Islet of Langerhans (tissue), 1 donor: ENCODE data around the gene PPDPF.
"Not testable (repeated sequence)": the region's sequence is repeated elsewhere in the genome, so short reads cannot be mapped to it uniquely, and the experiment has no call there.

Experiments
- FAIRE-seq: peaks from one replicate; lab custom pipeline; 2011; peaks lifted over from hg19 to GRCh38; lab: Jason Lieb, UNC

The PPDPF gene

GRCh38 chr20:63551068-63551467 lies 30.5 kb downstream of the PPDPF start:
- FAIRE-seq: no peak

DNA sequence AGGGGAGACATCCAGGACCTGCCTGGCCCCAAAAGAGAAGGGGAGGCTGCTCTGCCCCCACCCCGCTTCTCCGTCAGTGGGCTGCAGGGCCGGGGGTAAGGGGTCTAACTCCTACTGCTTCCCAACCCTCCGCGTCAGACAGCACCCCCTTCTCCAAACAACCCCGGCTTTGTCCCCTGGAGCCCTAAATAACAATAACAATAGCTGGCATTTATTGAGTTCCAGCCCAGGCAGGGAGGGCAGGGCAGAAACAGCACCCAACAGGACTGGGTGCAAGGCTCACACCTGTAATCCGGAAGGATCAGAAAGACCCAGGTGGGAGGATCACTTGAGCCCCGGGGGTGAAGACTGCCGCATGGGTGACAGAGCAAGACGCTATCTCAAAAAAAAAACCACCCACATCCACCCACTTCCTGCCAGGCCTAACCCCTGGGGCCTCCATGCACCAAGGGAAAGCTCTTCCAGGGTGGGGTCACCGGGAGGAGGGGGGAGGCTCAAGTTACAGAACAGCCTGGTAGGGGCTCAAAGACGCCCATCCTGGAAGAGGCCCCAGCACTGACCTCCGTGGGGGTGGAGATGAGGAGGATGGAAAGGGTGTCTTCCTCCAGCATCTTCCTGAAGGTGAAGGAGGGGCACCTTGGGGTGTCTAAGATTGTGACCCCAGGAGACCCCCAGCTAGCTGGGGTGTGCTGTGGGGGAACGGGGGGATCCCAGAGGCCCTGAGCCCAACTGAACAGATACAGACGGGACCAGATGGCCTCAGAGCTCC lies 32.1 kb downstream of the PPDPF start:
- FAIRE-seq: no peak

- no peak for FAIRE-seq
Measured at GRCh38 chr20:63553251-63553932, 32.8 kb downstream of the PPDPF start.

DNA sequence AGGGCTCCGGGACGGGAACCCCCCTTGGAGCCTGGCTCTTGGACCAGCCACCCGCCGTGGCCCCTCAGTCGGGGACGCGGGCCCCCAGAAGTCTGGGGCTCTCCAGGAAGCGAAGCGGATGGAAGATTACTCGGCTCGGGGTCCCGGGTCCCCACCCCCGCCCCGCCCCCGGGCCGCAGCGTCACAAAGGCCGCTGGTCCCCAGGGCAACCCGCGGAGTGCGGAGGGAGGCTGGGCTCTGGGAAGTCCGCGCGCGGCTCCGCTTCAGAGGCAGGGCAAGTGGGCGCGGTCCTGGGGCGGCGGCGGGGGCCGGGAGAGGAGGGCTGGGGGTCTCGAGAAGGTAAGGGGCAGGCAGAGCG lies 33.3 kb downstream of the PPDPF start, which contains the start of gene FNDC11:
Gene FNDC11, plus strand, starts transcription at position 227 of the 358 bp plus-strand sequence. CDS start 1,505 bp downstream, outside the sequence.
- FAIRE-seq: no peak

DNA sequence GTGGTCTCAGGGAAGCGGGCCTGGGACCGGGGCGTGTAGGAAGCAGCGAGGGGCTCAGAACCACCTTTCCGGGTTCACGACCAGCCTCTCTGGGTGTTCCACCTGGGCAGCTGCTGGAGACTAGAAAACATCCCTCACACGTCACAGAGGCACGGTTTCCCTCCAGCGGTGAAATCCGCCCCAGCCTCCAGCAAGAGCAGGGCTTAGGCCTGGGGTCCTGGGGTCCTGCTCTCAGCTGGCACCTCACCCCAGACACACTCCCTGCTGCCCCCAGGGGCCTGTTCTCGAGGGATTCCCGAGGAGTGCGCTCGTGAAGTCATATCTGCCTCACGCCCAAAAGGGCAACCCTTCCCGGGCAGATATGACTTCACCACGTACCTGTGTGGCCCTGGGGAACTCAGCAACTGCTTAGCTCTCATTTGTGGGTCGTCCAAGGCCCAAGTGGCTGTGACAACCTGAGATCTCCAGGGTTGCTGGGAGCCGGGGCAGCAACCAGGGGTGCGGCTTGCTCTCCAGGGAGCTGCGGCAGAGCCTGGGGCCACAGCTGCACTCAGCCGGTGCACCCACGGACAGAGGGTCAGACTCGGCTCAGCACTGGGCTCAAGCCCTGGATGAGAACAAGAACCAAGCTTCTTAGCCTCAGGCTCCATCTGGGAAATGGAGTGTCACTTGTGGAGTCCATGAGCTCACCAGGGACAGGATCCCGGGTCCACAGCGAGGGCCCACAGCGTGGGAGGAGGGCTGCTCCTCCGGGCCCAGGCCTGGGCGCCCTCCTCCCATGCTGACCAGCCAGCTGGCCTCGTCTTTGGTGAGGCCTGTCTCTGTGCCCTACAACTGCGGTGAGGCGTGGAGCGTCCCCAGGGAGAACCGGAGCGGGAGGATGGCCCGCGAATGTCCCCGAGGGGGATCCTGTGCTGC lies 34.1 kb downstream of the PPDPF start:
- FAIRE-seq: no peak

GRCh38 chr20:63555661-63556381 lies 35.3 kb downstream of the PPDPF start:
- FAIRE-seq: no peak

- no peak for FAIRE-seq
Measured at GRCh38 chr20:63556873-63557478, 36.4 kb downstream of the PPDPF start.

DNA sequence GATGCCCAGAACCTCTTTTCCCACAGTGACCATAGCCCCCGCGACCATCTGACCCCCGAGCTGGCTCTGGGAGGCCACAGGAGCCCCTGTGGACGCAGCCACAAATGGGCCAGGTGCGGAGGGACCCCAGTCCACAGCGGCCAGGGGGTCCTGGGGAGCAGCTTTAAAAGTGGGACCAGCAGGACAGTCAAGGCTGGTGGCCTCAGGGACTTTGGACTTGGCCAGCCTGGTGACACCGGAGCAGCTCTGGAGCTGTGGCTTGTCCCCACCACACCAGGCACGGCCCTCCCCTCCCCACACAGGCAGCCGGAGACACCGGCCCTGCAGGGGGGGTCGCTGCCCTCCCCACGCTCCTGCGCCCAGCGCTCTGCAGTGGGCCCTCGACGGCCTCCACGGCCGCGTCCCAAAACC lies 36.9 kb downstream of the PPDPF start:
- no peak for FAIRE-seq

DNA sequence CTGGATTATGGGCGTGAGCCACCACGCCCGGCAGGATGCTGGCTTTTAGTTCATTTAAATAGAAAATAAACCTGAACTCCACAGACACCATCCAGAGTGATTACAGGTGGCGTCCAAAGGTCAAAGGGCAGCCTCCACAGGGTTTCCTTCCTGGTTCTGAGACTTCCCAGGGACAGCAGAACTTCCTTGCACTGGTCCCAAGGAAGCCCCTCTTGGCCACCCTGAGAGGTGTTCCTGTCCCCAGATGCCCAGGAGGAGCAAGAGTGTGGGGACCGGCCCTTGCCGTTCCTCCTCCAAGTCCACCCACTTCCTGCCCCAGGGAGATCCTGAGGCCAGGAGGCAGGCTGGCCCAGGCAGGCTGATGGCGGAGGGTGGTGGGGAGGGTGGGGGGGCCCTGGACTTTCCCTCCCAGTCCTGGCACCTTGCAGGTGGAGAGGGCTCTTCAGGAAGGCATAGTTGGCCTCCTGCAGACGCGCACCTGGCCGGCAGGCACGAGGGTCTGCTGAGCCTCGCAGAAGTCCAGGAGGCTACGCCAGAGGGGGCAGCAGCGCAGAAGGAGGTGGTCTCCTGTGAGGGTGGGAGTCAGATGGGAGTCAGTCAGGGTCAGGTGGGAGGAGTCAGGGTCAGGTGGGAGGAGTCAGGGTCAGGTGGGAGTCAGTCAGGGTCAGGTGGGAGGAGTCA lies 38.4 kb downstream of the PPDPF start:
- no peak for FAIRE-seq

- FAIRE-seq: not testable (repeated sequence)
Measured at GRCh38 chr20:63559485-63560332, 39.1 kb downstream of the PPDPF start.

- FAIRE-seq: no peak
Measured at GRCh38 chr20:63560333-63560805, 39.8 kb downstream of the PPDPF start.

DNA sequence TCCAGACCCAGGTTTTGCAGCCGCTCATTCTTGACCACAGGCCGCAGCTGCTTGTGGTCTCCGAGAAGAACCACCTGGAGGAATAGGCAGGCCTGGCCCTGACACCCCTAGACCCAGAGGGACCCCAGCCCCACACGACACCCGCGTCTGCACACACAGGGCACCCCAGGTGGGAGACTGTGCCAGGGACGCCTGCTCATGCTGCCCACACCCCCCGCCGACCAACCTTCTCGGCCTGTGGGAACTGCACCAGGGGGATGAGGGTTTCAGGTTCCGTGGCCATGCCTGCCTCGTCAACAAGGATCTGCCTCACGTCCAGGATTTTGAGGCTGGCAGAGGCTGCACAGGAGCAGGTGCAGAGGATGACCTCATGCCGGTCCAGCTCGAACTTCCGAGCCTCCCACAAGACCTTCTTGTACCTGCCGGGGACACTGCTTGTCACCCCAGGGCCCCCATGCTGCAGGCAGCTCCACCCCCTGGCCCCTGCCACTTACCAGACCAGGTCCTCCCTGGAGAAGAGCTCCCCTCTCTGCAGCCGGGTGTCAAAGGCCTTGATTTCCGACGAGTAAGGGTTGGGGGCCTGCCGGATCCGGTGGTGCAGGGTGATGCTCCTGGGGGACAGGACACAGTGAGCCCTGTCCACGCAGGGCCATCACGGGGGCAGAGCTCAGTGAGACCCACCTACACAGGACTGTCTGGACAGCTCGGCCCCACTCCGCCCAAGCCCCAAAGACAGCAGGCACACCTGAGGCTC lies 40.5 kb downstream of the PPDPF start:
- FAIRE-seq: no peak

DNA sequence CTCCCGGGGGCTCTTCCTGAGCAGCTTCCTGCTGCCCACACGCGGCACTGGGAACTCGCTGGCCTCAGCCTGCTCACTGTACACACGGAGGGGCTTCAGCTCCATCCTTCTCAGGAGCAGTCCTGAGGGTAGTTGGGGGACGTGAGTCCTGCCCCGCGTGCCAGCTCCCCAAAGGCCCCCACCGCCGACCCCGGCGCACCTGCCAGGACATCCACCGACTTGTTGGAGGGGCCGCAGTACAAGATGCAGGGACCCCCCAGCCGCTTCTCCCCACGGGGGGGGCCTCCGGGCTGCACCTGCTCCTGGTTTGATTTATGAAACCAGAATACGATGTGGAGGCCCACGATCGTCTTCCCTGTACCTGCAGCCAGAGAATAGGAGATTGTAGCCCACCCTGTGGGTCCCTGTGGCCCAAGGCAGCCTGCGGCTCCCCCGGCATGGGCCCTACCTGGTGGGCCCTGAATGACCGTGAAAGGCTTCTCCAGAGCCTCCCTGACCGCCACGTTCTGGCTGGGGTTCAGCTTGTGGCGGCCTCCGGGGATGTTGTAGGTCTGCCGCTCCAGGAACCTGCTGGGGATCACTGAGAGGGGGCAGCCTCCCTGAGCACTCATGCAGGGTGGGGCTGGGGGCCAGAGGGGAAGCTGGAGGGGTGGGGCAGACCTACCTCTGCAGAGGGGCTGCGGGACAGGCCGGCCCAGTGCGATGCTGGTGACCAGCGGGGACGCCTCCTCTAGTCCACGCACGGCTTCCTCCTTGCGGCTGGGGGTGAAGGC lies 41.2 kb downstream of the PPDPF start:
- no peak for FAIRE-seq

DNA sequence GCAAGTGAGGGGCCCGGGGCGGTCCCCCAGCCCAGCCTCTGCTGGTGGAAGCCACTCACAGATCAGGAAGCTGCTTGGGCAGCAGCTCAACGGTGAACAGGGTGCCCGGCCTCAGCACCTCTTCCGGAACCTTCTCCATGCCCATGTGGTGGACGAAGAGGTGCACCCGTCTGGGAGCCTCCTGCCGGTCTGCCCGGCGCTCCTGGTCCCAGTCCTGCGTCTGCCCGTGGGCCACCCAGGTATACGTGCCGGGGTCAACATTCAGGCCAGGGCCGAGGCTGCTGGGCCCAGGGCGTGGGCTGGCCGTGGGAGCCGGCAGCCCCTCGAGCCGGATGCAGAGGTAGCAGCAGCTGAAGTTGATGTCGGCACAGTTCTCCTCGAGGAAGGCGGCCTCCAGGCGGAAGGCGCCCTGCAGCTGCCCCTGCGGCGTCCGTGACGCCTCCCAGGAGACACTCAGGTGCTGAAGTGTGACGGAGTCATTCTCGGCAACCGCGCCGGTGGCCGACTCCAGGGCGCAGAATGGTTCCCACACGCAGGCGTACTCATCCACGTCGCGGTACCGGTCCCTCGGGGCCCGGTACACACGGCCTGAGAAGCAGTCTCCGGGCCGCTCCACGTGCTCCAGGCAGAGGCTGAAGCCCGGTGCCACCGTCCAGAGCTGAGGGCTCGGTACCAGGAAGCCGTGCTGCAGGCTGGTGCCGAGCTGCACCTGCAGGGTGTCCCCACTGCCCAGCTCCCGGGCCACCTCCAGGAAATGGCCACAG lies 42.1 kb downstream of the PPDPF start:
- FAIRE-seq: no peak

- FAIRE-seq: no peak
Measured at GRCh38 chr20:63563225-63563935, 42.8 kb downstream of the PPDPF start.

DNA sequence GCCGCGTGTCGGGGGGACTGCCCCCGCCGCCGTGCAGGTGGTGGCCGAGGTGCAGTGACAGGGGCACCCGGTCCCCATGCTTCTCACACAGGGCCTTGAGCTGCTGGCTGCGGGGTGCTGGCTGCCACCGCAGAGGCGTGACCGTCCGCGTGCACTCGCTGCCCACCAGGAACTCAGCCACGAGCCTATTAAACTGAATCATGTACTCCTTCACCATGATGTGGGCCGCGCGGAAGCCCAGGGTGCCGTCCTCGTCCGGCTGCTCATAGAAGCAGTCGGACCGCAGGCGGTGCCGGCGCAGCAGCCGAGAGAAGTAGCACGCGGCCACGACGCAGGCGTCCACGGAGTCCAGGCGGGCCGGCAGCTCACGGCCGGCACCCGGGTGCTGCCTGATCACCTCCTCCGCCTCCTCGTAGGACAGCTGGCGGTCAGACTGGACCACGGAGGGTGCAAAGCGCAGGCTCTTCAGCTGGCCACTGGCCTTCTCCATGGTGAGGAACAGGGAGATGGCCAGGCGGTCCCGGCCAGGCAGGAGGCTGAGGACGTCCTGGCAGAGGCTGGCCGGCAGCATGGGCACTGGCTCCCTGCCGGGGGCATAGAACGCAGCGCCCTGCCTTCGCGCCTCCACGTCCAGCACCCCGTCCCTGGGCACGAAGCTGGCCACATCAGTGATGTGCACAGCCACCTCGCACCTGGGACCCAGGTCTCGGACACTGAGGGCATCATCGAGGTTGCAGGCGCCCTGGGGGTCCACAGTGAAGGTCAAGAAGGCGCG lies 43.7 kb downstream of the PPDPF start:
- FAIRE-seq: no peak
